B cell (primary cell): ENCODE measurements around the gene HEPN1.

Experiments used
- CTCF ChIP-seq: fragments of 200-600 bp; IDR thresholded peaks from one replicate; pipeline ENCODE4 v1.8.0; 2022; ENCODE audit warnings: antibody characterized with exemption, mild to moderate bottlenecking
- EZH2 ChIP-seq: IDR thresholded peaks from 2 replicates; pipeline ENCODE4 v1.6.1; 2012; ENCODE audit warnings: borderline replicate concordance, low read depth, mild to moderate bottlenecking, moderate library complexity, low read length; ENCODE audit not compliant: insufficient read depth, poor library complexity, severe bottlenecking

- TF ChIP-seq EZH2 (no peak), CTCF (no peak)
Measured at GRCh38 chr11:124915541-124916369, 3.3 kb upstream of the HEPN1 start.
